Ectodermal cell (in vitro differentiated cells): Measurements from ENCODE around the gene SPATA31C1. TPM values are rescaled to one million over a fixed set of nuclear protein-coding genes. Genes with fewer than 3 reads are reported as not detected.
"Not testable (repeated sequence)": the region's sequence is repeated elsewhere in the genome, so short reads cannot be mapped to it uniquely, and the experiment has no call there.

Source experiments
- H3K27ac ChIP-seq: 2 replicates; pipeline ENCODE4 v1.7.0; 2013; ENCODE audit warnings: mild to moderate bottlenecking, low read depth, low read length; ENCODE audit not compliant: insufficient read depth, poor library complexity, severe bottlenecking
- H3K27me3 ChIP-seq: 2 replicates; pipeline ENCODE4 v1.7.0; 2013; ENCODE audit warnings: mild to moderate bottlenecking, low read length; ENCODE audit not compliant: insufficient read depth, control insufficient read depth, poor library complexity, severe bottlenecking
- H3K36me3 ChIP-seq: one replicate; pipeline ENCODE4 v1.7.0; 2013; ENCODE audit warnings: low read length; ENCODE audit not compliant: control insufficient read depth, insufficient read depth
- H3K4me1 ChIP-seq: one replicate; pipeline ENCODE4 v1.7.0; 2013; ENCODE audit warnings: low read length; ENCODE audit not compliant: control insufficient read depth, insufficient read depth
- H3K4me3 ChIP-seq: 2 replicates; pipeline ENCODE4 v1.7.0; 2013; ENCODE audit warnings: low read depth, low read length, control low read depth; ENCODE audit not compliant: insufficient read depth
- H3K9me3 ChIP-seq: 2 replicates; pipeline ENCODE4 v1.7.0; 2013; ENCODE audit warnings: mild to moderate bottlenecking, low read length, moderate library complexity; ENCODE audit not compliant: control insufficient read depth
- WGBS, 2 experiments: methylation state at CpG; one replicate each; pipeline ENCODE4 v1.1.7; 2013; ENCODE audit warnings: missing lambda C conversion rate in 2 of 2; 5-methylcytosine and 5-hydroxymethylcytosine counted together
- polyA plus RNA-seq, 4 experiments: library from polyadenylated mRNA; stranded (reverse); fragments of 50-300 nt; gene quantifications; one replicate each; pipeline ENCODE4 v1.2.3, GENCODE V29; 2013

The SPATA31C1 gene
- polyA plus RNA-seq (2013, experiment 1 of 4), result not detected
- 0.18 TPM for polyA plus RNA-seq (2013, experiment 2 of 4)
- polyA plus RNA-seq (2013, experiment 3 of 4), result 0.21 TPM
- 0.12 TPM for polyA plus RNA-seq (2013, experiment 4 of 4)

- WGBS, 2 experiments, result no CpG with 5 or more reads among the region's 8 CpGs
- H3K27me3 ChIP-seq, H3K36me3 ChIP-seq, H3K4me3 ChIP-seq, H3K4me1 ChIP-seq, H3K9me3 ChIP-seq, H3K27ac ChIP-seq: not testable (repeated sequence)
Observed at GRCh38 chr9:87917662-87918061, at the start of gene SPATA31C1. SPATA31C1 (plus strand) TSS chr9:87917962.

- 96% methylated on average over 9 of the region's 9 CpGs for WGBS, 2 experiments
- Histone ChIP-seq H3K27me3 (no peaks in the 10 kb centered on the region), H3K27ac (no peak overlapping the region), H3K9me3 (no peaks in the 10 kb centered on the region), H3K4me3 (no peak overlapping the region), H3K36me3 (no peaks in the 10 kb centered on the region), H3K4me1 (no peaks in the 10 kb centered on the region)
Observed at GRCh38 chr9:87868175-87868574, 49.6 kb upstream of the SPATA31C1 start.

DNA sequence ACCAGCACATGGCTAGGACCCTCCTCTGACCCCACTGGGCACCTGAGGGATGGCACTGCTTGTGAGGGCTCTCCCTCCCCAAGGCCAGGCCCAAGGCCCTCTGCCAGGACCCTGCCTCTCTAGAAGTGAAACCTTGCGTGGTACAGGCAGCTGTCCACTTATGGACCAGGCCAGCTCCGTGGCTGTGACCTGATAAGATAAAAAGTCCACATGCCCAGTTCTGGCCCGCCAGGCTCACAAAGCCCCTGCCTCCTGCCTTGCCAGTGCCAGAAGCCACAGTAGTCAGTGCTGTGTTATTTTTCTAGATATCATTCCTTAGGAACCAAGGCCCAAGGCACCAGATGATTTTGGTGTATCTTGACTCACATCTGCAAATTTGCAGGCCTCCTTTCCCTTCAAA is 49.1 kb upstream of the SPATA31C1 start:
- 94 to 97% methylated on average over 3 of the region's 3 CpGs for WGBS, 2 experiments

DNA sequence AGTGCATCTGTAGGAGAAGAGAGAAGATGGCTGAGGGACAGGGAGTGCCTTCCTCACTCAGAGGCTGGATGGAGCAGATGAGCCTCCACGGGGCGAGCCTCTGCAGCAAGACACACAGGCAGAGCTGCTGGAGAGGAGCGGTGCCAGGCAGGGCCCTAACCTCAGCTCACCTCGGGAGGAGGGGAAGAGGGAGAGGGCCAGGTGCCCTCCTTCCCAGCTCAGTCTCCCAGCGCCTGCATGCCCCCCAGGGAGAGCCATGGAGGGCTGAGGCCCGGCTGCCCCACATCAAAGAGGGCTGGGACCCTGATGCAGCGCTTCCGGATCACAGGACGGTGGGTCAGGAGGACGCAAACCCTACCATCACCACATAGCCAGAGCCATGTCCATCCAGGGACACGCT is 48.7 kb upstream of the SPATA31C1 start:
- H3K9me3 ChIP-seq, result no peaks in the 10 kb centered on the region
- 90 to 91% methylated on average over 11 of the region's 11 CpGs for WGBS, 2 experiments
- H3K4me1 ChIP-seq, result peaks cover 3% of the 10 kb centered on the region
- no peak overlapping the region for H3K27ac ChIP-seq
- H3K27me3 ChIP-seq, result no peaks in the 10 kb centered on the region
- no peaks in the 10 kb centered on the region for H3K36me3 ChIP-seq
- no peak overlapping the region for H3K4me3 ChIP-seq

More for the DNA sequence above, 49.1 kb upstream of the SPATA31C1 start:
- Histone ChIP-seq H3K36me3 (no peaks in the 10 kb centered on the region), H3K27ac (no peak overlapping the region), H3K27me3 (no peaks in the 10 kb centered on the region), H3K9me3 (no peaks in the 10 kb centered on the region), H3K4me1 (no peaks in the 10 kb centered on the region), H3K4me3 (no peak overlapping the region)

GRCh38 chr9:87871425-87872078 is 46.2 kb upstream of the SPATA31C1 start:
- Histone ChIP-seq H3K27ac (no peak overlapping the region), H3K4me3 (no peak overlapping the region), H3K9me3 (no peaks in the 10 kb centered on the region), H3K36me3 (no peaks in the 10 kb centered on the region), H3K4me1 (peaks cover 3% of the 10 kb centered on the region), H3K27me3 (no peaks in the 10 kb centered on the region)
- WGBS, 2 experiments, result 91 to 93% methylated on average over 6 to 7 of the region's 7 CpGs

DNA sequence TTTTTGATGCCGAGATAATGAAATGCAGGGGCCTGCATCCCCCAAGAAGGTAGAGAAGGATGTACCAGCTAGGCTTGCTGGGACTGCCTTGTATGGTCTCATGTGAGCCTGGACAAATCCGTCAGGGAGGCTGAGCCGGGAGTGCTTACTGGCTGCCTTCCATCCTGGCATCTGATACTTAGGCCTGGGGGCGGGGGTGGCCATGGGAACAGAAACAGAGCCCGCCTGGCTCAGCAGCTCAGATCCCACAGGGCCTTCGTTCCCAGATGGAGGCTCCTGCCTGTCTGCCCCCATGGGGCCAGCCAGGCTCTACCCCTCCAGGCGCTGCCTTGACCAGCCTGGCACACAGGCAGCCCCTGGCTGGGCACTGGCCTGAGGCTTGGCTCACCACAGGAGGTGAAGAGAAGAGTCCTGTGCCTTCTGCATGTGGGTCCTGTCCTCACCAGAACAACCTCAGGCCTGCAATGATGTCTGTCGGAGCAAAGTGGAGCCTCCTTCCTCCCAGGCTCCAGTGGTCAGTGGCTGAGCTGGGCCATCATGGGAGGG is 45.6 kb upstream of the SPATA31C1 start:
- 82 to 88% methylated on average over 8 of the region's 8 CpGs for WGBS, 2 experiments
- Histone ChIP-seq H3K9me3 (no peaks in the 10 kb centered on the region), H3K27ac (no peak overlapping the region), H3K4me1 (peaks cover 3% of the 10 kb centered on the region), H3K36me3 (no peaks in the 10 kb centered on the region), H3K27me3 (no peaks in the 10 kb centered on the region), H3K4me3 (no peak overlapping the region)

GRCh38 chr9:87873607-87874303 is 44.0 kb upstream of the SPATA31C1 start:
- no peaks in the 10 kb centered on the region for H3K36me3 ChIP-seq
- H3K27ac ChIP-seq, result no peak overlapping the region
- WGBS, 2 experiments, result 92 to 98% methylated on average over 5 of the region's 5 CpGs

DNA sequence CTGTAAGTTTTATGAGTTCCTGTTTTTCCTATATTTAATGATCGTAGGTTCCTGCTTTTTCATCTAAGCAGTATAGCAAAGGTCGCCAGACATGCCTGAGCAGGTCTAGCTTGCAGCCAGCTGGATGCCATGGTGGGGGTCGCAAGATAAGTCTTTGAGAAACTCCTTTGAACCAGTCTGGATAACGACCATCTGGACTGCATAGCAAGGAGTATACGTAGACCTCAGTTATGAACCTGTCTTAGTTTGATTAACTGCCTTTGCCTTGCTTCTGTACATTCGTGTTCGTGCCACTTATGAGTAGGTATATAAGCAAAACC is 43.5 kb upstream of the SPATA31C1 start:
- H3K27ac ChIP-seq, result no peak overlapping the region
- no peaks in the 10 kb centered on the region for H3K36me3 ChIP-seq
- 91 to 94% methylated on average over 7 of the region's 7 CpGs for WGBS, 2 experiments

More at GRCh38 chr9:87873607-87874303, 44.0 kb upstream of the SPATA31C1 start:
- no peaks in the 10 kb centered on the region for H3K27me3 ChIP-seq
- H3K4me3 ChIP-seq, result no peak overlapping the region
- H3K9me3 ChIP-seq, result no peaks in the 10 kb centered on the region
- H3K4me1 ChIP-seq, result peaks cover 3% of the 10 kb centered on the region

DNA sequence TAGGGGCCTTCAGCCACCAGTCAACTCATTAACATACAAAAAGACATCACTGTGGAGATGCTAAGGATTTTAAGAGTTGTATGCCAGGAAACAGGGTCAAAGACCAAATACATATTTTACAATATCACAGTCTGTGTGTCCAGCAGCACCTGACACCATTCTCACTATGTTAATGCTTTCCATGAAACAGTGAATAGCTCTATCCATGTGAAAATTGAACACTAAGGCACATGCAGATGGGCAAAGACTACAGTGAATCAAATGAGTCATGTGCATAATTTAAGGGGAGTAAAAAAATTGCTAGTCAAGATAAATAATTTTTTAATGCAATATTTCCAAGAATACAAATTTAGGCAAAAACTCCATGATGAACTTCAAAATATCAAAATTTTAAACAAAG is 42.7 kb upstream of the SPATA31C1 start:
- H3K9me3 ChIP-seq, result no peaks in the 10 kb centered on the region
- no peaks in the 10 kb centered on the region for H3K27me3 ChIP-seq
- H3K4me1 ChIP-seq, result peaks cover 3% of the 10 kb centered on the region
- H3K4me3 ChIP-seq, result no peak overlapping the region
- H3K36me3 ChIP-seq, result no peaks in the 10 kb centered on the region
- no peak overlapping the region for H3K27ac ChIP-seq

More for the DNA sequence above, 43.5 kb upstream of the SPATA31C1 start:
- H3K4me1 ChIP-seq, result peaks cover 3% of the 10 kb centered on the region
- no peaks in the 10 kb centered on the region for H3K9me3 ChIP-seq
- H3K4me3 ChIP-seq, result no peak overlapping the region
- H3K27me3 ChIP-seq, result no peaks in the 10 kb centered on the region

DNA sequence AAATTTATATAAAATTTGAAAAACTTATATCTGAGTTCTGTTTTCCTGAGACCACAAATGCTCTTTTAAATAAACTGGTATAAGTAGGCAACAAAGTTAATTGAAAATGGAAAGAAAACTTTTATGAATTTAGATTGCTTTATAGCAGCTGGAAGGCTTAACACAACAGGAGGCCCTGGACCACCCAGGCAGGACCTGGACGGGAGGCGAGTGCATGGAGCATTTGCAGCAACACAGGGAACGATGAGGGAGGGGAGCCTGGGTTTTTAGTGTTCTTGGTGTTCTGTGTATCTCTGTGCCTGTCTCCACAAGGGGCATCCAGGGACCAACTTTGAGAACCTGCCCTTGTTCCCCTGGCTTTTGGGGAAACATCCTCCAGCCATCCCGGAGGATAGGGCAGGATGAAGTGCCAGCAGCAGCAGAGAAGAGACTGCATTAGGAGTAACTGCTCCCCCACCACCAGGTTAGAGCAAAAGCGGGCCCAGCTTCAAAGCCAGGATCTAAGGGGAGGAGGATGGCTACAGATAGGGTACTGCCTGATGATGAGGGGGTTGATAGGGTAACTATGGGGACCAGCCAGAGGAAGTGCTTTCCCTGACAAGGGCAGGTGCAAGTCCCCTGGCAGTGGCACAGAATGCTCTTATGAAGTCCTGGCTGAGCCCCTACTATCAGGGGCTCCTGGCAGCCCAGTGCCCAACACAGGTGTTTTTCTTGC is 41.8 kb upstream of the SPATA31C1 start:
- Histone ChIP-seq H3K9me3 (no peaks in the 10 kb centered on the region), H3K36me3 (no peaks in the 10 kb centered on the region), H3K27ac (no peak overlapping the region), H3K27me3 (no peaks in the 10 kb centered on the region), H3K4me3 (no peak overlapping the region), H3K4me1 (peaks cover 3% of the 10 kb centered on the region)
- 63 to 68% methylated on average over 5 of the region's 5 CpGs for WGBS, 2 experiments
